ENCODE data around the gene ABLIM1.

ABLIM1 gene

DNA sequence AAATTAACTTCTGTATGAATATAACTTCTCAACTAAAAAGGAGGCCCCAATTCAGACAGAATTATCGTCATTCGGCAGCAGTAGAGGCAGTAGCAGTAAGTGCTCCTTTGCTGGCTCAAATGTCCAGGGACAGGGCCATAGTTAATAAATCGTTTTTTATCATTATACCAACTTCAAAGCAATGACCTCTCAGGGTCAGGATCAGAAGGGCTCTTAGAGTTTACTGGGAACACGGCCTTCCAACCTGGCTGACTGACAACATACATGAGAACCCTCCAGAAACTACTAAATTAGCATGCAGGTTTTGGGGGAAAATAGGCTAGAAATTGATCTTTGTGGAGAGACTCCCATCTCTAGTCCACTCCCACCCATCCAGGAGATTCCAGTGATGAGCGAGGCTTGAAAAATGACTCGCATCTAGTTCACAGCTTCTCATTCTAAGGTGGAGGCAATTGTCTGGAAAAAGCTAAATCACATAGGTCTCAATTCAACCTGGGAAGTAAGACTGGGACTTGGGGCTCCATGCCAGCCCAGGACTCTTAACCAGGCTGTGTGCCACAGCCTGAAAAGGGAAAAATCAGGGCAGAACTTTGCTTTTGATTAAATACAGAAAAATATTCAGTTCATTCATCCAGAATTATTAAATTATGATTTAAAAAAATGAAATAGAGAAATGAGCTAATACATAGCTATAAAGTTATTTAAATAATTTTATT is 84.6 kb downstream of the ABLIM1 start:
- Histone ChIP-seq H3K36me3 (ENCODE audit: control insufficient read depth in 2 of 2, insufficient read depth in 1 of 2, low read length in 2 of 2) (no peaks in the 10 kb centered on the region; a peak in 1 of 3 replicates), H3K4me1 (ENCODE audit: control insufficient read depth, insufficient read depth, low read length) (no peaks in the 10 kb centered on the region), H3K4me3 (ENCODE audit: low read depth, low read length) (no peak overlapping the region), H3K27ac (ENCODE audit: extremely low read depth, low read depth, low read length) (no peak overlapping the region), H3K9me3 (ENCODE audit: control insufficient read depth, insufficient read depth, low read depth, low read length) (no peaks in the 10 kb centered on the region)
- TF ChIP-seq ZBTB1 (tag by site-specific recombination; IDR thresholded peaks at IDR 0.05) (no peak), ZNF133 (tag by site-specific recombination; IDR thresholded peaks at IDR 0.05) (no peak), ZNF2 (tag by site-specific recombination; IDR thresholded peaks at IDR 0.05) (no peak), BCL11B (tag by site-specific recombination; IDR thresholded peaks at IDR 0.05; ENCODE audit: low read depth) (no peak), GFI1B (tag by site-specific recombination; IDR thresholded peaks at IDR 0.05) (no peak), ZNF654 (tag by site-specific recombination; IDR thresholded peaks at IDR 0.05; ENCODE audit: low read depth) (no peak)
- ChIA-PET CTCF (no interaction called here), POLR2A (no interaction called here)

DNA sequence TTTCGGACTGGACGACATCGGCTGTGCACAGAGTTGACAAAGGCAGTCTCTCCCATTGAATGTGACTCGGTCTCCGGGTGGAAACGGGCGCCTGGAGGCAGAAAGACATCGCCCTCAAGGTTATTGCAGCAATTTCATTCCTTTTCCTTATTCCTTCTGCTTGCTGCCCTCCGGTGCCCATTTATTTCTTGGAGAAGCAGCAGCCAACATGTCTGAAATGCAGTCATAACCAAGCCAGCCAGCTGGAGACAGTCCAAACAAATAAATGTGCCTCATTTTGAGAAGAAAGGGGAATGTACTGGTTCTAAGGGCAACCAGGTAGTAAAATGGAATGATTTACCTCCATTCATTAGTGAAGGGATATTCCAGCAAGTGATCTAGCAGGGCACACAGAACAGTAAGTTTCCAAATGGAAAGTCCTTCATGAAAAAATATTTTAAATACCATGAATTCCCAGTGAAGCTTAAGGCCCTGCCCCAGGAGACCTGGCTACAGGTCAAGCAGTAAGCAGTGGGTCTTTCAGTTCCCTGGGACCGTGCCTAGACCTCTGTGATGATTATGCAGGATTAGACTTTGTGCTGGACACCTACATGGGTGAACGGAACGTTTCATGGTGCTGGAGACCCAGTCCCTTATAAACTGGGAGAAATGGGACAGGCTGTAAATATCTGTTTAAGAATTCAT is 86.6 kb downstream of the ABLIM1 start:
- CTCF ChIA-PET: no interaction called here
- Histone ChIP-seq H3K9me3 (ENCODE audit: control insufficient read depth, insufficient read depth, low read depth, low read length) (no peaks in the 10 kb centered on the region), H3K27ac (ENCODE audit: extremely low read depth, low read depth, low read length) (no peak overlapping the region), H3K4me1 (ENCODE audit: control insufficient read depth, insufficient read depth, low read length) (no peaks in the 10 kb centered on the region), H3K36me3 (ENCODE audit: control insufficient read depth in 2 of 2, insufficient read depth in 1 of 2, low read length in 2 of 2) (no peaks in the 10 kb centered on the region; a peak in 1 of 3 replicates), H3K4me3 (ENCODE audit: low read depth, low read length) (no peak overlapping the region)
- TF ChIP-seq, protein P1, sequence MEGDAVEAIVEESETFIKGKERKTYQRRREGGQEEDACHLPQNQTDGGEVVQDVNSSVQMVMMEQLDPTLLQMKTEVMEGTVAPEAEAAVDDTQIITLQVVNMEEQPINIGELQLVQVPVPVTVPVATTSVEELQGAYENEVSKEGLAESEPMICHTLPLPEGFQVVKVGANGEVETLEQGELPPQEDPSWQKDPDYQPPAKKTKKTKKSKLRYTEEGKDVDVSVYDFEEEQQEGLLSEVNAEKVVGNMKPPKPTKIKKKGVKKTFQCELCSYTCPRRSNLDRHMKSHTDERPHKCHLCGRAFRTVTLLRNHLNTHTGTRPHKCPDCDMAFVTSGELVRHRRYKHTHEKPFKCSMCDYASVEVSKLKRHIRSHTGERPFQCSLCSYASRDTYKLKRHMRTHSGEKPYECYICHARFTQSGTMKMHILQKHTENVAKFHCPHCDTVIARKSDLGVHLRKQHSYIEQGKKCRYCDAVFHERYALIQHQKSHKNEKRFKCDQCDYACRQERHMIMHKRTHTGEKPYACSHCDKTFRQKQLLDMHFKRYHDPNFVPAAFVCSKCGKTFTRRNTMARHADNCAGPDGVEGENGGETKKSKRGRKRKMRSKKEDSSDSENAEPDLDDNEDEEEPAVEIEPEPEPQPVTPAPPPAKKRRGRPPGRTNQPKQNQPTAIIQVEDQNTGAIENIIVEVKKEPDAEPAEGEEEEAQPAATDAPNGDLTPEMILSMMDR (tag by site-specific recombination; IDR thresholded peaks at IDR 0.05): peak; percentile 64; the same call in 1 of the 2 replicates
- TF ChIP-seq ZNF514 (tag by site-specific recombination; IDR thresholded peaks at IDR 0.05): no peak
- POLR2A ChIA-PET: no interaction called here

DNA sequence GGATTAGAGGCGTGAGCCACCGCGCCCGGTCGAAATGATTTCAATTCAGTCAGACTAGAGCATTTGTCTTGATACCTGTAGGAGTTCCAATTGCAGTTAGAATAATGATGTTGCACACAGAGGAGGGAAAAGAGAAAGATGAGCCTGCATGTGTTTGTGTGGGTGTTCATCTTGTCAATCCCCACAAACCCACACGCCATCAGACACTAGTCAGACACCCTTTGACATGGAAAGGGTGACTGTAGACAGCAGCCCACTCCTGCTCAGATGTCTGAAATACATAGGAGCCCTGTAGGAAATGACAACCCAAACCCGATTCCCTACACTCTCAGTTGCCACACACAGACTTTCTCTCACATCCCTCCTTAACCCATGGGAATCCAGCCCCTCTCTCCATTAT is 92.0 kb downstream of the ABLIM1 start:
- CTCF ChIA-PET: interaction anchor here (1.2 kb wide), 1 partner anchor 9 kb away, joined by 3 read pairs; no protein-coding TSS in a partner anchor
- Histone ChIP-seq H3K4me1 (ENCODE audit: control insufficient read depth, insufficient read depth, low read length) (0 out of 2 replicates have a peak, but pooled peaks cover 3% of the 10 kb centered on the region), H3K4me3 (ENCODE audit: low read depth, low read length) (no peak overlapping the region), H3K27ac (ENCODE audit: extremely low read depth, low read depth, low read length) (no peak overlapping the region), H3K9me3 (ENCODE audit: control insufficient read depth, insufficient read depth, low read depth, low read length) (no peaks in the 10 kb centered on the region), H3K36me3 (ENCODE audit: control insufficient read depth in 2 of 2, insufficient read depth in 1 of 2, low read length in 2 of 2) (no peaks in the 10 kb centered on the region; a peak in 1 of 3 replicates)
- TF ChIP-seq EGR2 (tag by site-specific recombination; IDR thresholded peaks at IDR 0.05; ENCODE audit: low read depth) (0 out of 2 replicates have a peak, but pooled peaks have one; percentile 16), SP2 (tag by site-specific recombination; IDR thresholded peaks at IDR 0.05) (no peak)
- POLR2A ChIA-PET: interaction anchor here (0.6 kb wide), 1 partner anchor 34 kb away, joined by 4 read pairs; no protein-coding TSS in a partner anchor

DNA sequence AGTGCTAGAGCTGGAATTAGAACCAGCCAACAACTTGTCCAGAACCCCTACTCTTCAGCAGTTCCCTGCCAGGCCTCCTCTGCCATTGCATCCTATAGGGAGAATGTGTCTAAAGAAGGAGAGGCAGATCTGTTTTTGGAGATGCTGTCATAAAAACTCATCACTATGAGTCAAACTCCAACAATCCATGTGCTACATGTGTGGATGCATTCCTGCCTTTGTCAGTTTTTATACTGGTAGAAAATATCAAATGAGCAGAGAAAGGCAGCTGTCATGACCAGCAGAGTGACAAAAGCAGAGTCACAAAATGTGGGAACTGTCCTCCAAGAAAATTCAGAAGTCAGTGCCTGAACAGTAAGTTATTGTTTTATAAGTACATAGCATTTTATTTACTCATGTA is 93.0 kb downstream of the ABLIM1 start:
- H3K27ac ChIP-seq (ENCODE audit: extremely low read depth, low read depth, low read length): no peak overlapping the region
- no peak overlapping the region for H3K4me3 ChIP-seq (ENCODE audit: low read depth, low read length)
- H3K9me3 ChIP-seq (ENCODE audit: control insufficient read depth, insufficient read depth, low read depth, low read length): no peaks in the 10 kb centered on the region
- H3K4me1 ChIP-seq (ENCODE audit: control insufficient read depth, insufficient read depth, low read length): 0 out of 2 replicates have a peak, but pooled peaks cover 3% of the 10 kb centered on the region
- no peak for TF ChIP-seq IKZF3 (tag by site-specific recombination; IDR thresholded peaks at IDR 0.05)
- TF ChIP-seq, protein P2, sequence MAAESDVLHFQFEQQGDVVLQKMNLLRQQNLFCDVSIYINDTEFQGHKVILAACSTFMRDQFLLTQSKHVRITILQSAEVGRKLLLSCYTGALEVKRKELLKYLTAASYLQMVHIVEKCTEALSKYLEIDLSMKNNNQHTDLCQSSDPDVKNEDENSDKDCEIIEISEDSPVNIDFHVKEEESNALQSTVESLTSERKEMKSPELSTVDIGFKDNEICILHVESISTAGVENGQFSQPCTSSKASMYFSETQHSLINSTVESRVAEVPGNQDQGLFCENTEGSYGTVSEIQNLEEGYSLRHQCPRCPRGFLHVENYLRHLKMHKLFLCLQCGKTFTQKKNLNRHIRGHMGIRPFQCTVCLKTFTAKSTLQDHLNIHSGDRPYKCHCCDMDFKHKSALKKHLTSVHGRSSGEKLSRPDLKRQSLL (tag by site-specific recombination; IDR thresholded peaks at IDR 0.05): no peak
- TF ChIP-seq HOXC10 (CRISPR knock-in tag; IDR thresholded peaks at IDR 0.05): no peak
- TF ChIP-seq ZNF221 (tag by site-specific recombination; IDR thresholded peaks at IDR 0.05; ENCODE audit: borderline replicate concordance): no peak
- no peak for TF ChIP-seq ZNF114 (tag by site-specific recombination; IDR thresholded peaks at IDR 0.05)
- TF ChIP-seq ZNF426 (tag by site-specific recombination; IDR thresholded peaks at IDR 0.05): no peak
- ChIA-PET POLR2A (no interaction called here), CTCF (no interaction called here)
- no peaks in the 10 kb centered on the region for H3K36me3 ChIP-seq (ENCODE audit: control insufficient read depth in 2 of 2, insufficient read depth in 1 of 2, low read length in 2 of 2)
